Endothelial cell (in vitro differentiated cells): Measurements from ENCODE around the gene EXOSC5. TPM values are rescaled to one million over a fixed set of nuclear protein-coding genes. Genes with fewer than 3 reads are reported as not detected.
A peak's percentile ranks its signal among the peaks of the same experiment; 100 is the strongest.

Experiments used
- DNase-seq: peaks from one replicate; pipeline ENCODE4 v3.0.0; 2021; ENCODE audit warnings: low spot score
- H3K27ac Mint-ChIP-seq: one replicate; pipeline ENCODE4 v1.8.0; 2021; ENCODE audit warnings: mixed read lengths, inconsistent platforms; ENCODE audit not compliant: unreplicated experiment
- H3K27me3 Mint-ChIP-seq: one replicate; pipeline ENCODE4 v1.8.0; 2021; ENCODE audit warnings: mild to moderate bottlenecking, moderate library complexity, mixed read lengths, inconsistent platforms; ENCODE audit not compliant: unreplicated experiment
- H3K36me3 Mint-ChIP-seq: one replicate; pipeline ENCODE4 v1.8.0; 2021; ENCODE audit warnings: mild to moderate bottlenecking, low read depth, mixed read lengths, inconsistent platforms; ENCODE audit not compliant: unreplicated experiment
- H3K4me1 Mint-ChIP-seq: one replicate; pipeline ENCODE4 v1.8.0; 2021; ENCODE audit warnings: mild to moderate bottlenecking, mixed read lengths, inconsistent platforms; ENCODE audit not compliant: unreplicated experiment
- H3K4me3 Mint-ChIP-seq: one replicate; pipeline ENCODE4 v1.8.0; 2021; ENCODE audit warnings: mild to moderate bottlenecking, mixed read lengths, inconsistent platforms; ENCODE audit not compliant: unreplicated experiment
- H3K9me3 Mint-ChIP-seq: one replicate; pipeline ENCODE4 v1.8.0; 2021; ENCODE audit warnings: mixed read lengths, inconsistent platforms; ENCODE audit not compliant: unreplicated experiment
- CTCF ChIP-seq: fragments of 200-600 bp; sonication (generic); IDR thresholded peaks from one replicate; pipeline ENCODE4 v1.5.0; 2021; ENCODE audit warnings: antibody characterized with exemption; ENCODE audit not compliant: unreplicated experiment
- total RNA-seq: library from RNA; stranded (reverse); fragmentation: NEBNext Ultra II Directional; extraction: Animal tissue kit (Norgen Biotek cat#: 25700); gene quantifications from one replicate; pipeline ENCODE4 v1.2.1, GENCODE V29; 2021; ENCODE audit not compliant: unreplicated experiment

The EXOSC5 gene
- total RNA-seq, 1 donor from 2014 or later, result 15.2 TPM

- Mint-ChIP-seq H3K27ac (no peak overlapping the region), H3K9me3 (no peaks in the 10 kb centered on the region), H3K4me3 (no peak overlapping the region), H3K36me3 (peaks cover 17% of the 10 kb centered on the region), H3K4me1 (peaks cover 14% of the 10 kb centered on the region), H3K27me3 (peaks cover 14% of the 10 kb centered on the region)
- no peak for DNase-seq
- TF ChIP-seq CTCF, result no peak
These were observed 44.3 kb upstream of the EXOSC5 start for GRCh38 chr19:41441321-41441945.

GRCh38 chr19:41439441-41440222 lies 42.5 kb upstream of the EXOSC5 start, which contains the start of gene DMAC2:
DMAC2 (minus strand) TSS chr19:41439912; CDS start chr19:41439899, 13 bp downstream.
- peak within 1 kb of the TSS; percentile 45 for H3K27ac Mint-ChIP-seq
- no peaks in the 10 kb centered on the region for H3K9me3 Mint-ChIP-seq
- DNase-seq, result peak; percentile 89
- H3K36me3 Mint-ChIP-seq, result peaks cover 17% of the 10 kb centered on the region
- H3K4me1 Mint-ChIP-seq, result peaks cover 14% of the 10 kb centered on the region
- H3K4me3 Mint-ChIP-seq, result no peak within 1 kb of the TSS
- H3K27me3 Mint-ChIP-seq, result peaks cover 14% of the 10 kb centered on the region
- TF ChIP-seq CTCF, result no peak

GRCh38 chr19:41437944-41438574 lies 40.9 kb upstream of the EXOSC5 start:
- peak overlapping the region; percentile 69 for H3K27ac Mint-ChIP-seq
- peaks cover 16% of the 10 kb centered on the region for H3K36me3 Mint-ChIP-seq
- no peak for DNase-seq
- no peak for TF ChIP-seq CTCF
- peaks cover 8% of the 10 kb centered on the region for H3K4me1 Mint-ChIP-seq
- peaks cover 10% of the 10 kb centered on the region for H3K27me3 Mint-ChIP-seq
- H3K9me3 Mint-ChIP-seq, result no peaks in the 10 kb centered on the region
- peak overlapping the region; percentile 81 for H3K4me3 Mint-ChIP-seq

- Mint-ChIP-seq H3K36me3 (peaks cover 27% of the 10 kb centered on the region), H3K27me3 (peaks cover 10% of the 10 kb centered on the region), H3K4me1 (peaks cover 8% of the 10 kb centered on the region), H3K9me3 (no peaks in the 10 kb centered on the region), H3K4me3 (no peak overlapping the region), H3K27ac (peak overlapping the region; percentile 3)
- DNase-seq, result no peak
- no peak for TF ChIP-seq CTCF
These were observed 39.5 kb upstream of the EXOSC5 start for GRCh38 chr19:41436674-41436951.
